Endodermal cell (in vitro differentiated cells): ENCODE measurements around the gene FAF1. TPM values are rescaled to one million over a fixed set of nuclear protein-coding genes. Genes with fewer than 3 reads are reported as not detected.
A peak's percentile ranks its signal among the peaks of the same experiment; 100 is the strongest.

Experiments
- DNase-seq: peaks from one replicate; pipeline ENCODE4 v3.0.0-alpha.2; 2017
- H3K27ac ChIP-seq: 2 replicates; pipeline ENCODE4 v1.5.1; 2013; ENCODE audit warnings: mild to moderate bottlenecking, low read depth, low read length, moderate library complexity
- H3K27me3 ChIP-seq: 2 replicates; pipeline ENCODE4 v1.6.1; 2013; ENCODE audit warnings: mild to moderate bottlenecking, low read length, moderate library complexity; ENCODE audit not compliant: insufficient read depth, control insufficient read depth, poor library complexity, severe bottlenecking
- H3K36me3 ChIP-seq: 2 replicates; pipeline ENCODE4 v1.7.0; 2013; ENCODE audit warnings: mild to moderate bottlenecking, low read length, moderate library complexity; ENCODE audit not compliant: control insufficient read depth, insufficient read depth
- H3K4me1 ChIP-seq: one replicate; pipeline ENCODE4 v1.7.0; 2013; ENCODE audit warnings: low read length; ENCODE audit not compliant: control insufficient read depth, insufficient read depth
- H3K4me3 ChIP-seq: 2 replicates; pipeline ENCODE4 v1.5.1; 2013; ENCODE audit warnings: mild to moderate bottlenecking, low read length, moderate library complexity
- H3K9ac ChIP-seq: 2 replicates; pipeline ENCODE4 v1.6.1; 2013; ENCODE audit warnings: mild to moderate bottlenecking, low read length, moderate library complexity; ENCODE audit not compliant: poor library complexity, severe bottlenecking; ENCODE audit errors: extremely low read depth
- H3K9me3 ChIP-seq: 2 replicates; pipeline ENCODE4 v1.6.1; 2013; ENCODE audit warnings: mild to moderate bottlenecking, low read length, moderate library complexity; ENCODE audit not compliant: control insufficient read depth
- H3K27ac Mint-ChIP-seq: 2 replicates; pipeline ENCODE4 v1.8.0; 2020; ENCODE audit warnings: mixed read lengths
- H3K27me3 Mint-ChIP-seq: 2 replicates; pipeline ENCODE4 v1.8.0; 2021; ENCODE audit warnings: mild to moderate bottlenecking, mixed read lengths; ENCODE audit not compliant: insufficient read depth
- H3K36me3 Mint-ChIP-seq: 2 replicates; pipeline ENCODE4 v1.8.0; 2020; ENCODE audit warnings: low read depth, mixed read lengths
- H3K4me1 Mint-ChIP-seq: 2 replicates; pipeline ENCODE4 v1.8.0; 2020; ENCODE audit warnings: mixed read lengths
- H3K4me3 Mint-ChIP-seq: 2 replicates; pipeline ENCODE4 v1.8.0; 2020; ENCODE audit warnings: mild to moderate bottlenecking, moderate library complexity, mixed read lengths
- H3K9me3 Mint-ChIP-seq: 2 replicates; pipeline ENCODE4 v1.8.0; 2020; ENCODE audit warnings: mild to moderate bottlenecking, mixed read lengths
- CTCF ChIP-seq: fragments of 200-600 bp; sonication (generic); conservative IDR thresholded peaks from 2 replicates; pipeline ENCODE4 v1.5.0; 2021; ENCODE audit warnings: antibody characterized with exemption, mild to moderate bottlenecking
- WGBS, 2 experiments: methylation state at CpG; one replicate each; pipeline versions ENCODE4 v1.1.5 to v1.1.7; 2013; ENCODE audit warnings: missing lambda C conversion rate in 2 of 2, mixed read lengths in 1 of 2; ENCODE audit not compliant: insufficient coverage in 1 of 2, insufficient read length in 1 of 2; 5-methylcytosine and 5-hydroxymethylcytosine counted together
- total RNA-seq, 2 donors: library from RNA; stranded (reverse); fragmentation: NEBNext Ultra II Directional in 1 of 2; extraction: Animal tissue kit (Norgen Biotek cat#: 25700) in 1 of 2; gene quantifications; 2 replicates in 1 of 2; 3 replicates in 1 of 2; pipeline ENCODE4 v1.2.1, GENCODE V29; 2021

FAF1 gene
- total RNA-seq, 2 donors from 2014 or later, result 76.4 to 94.4 TPM

DNA sequence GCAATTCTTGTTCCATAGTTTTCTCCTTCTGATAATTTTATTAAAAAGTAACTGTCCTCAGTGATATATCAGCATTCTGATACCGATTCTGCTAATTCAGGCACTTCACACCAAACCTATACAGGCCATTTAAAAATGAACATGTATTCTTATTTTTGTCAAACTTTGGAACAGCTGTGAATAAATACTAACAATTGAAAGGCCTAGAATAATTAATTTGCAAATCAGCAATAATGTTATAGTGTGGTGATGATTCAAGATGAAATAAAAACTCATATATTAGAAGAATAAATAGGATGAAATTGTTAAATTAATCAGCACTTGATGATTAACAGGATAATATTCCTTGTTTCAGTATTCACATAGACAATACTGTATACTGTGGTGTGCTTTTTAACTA, 19.9 kb upstream of the FAF1 start:
- Mint-ChIP-seq H3K4me3 (no peak overlapping the region), H3K27me3 (peaks cover 90% of the 10 kb centered on the region), H3K4me1 (peaks cover 13% of the 10 kb centered on the region), H3K9me3 (no peaks in the 10 kb centered on the region), H3K27ac (no peak overlapping the region), H3K36me3 (no peaks in the 10 kb centered on the region)
- H3K27ac ChIP-seq, result no peak overlapping the region
- peaks cover 97% of the 10 kb centered on the region for H3K27me3 ChIP-seq
- DNase-seq, result no peak
- no peaks in the 10 kb centered on the region for H3K9me3 ChIP-seq
- TF ChIP-seq CTCF, result no peak
- no peak overlapping the region for H3K4me3 ChIP-seq
- H3K9ac ChIP-seq, result no peak overlapping the region
- H3K36me3 ChIP-seq, result no peaks in the 10 kb centered on the region
- 80 to 88% methylated on average over 1 of the region's 1 CpG for WGBS, 2 experiments
- H3K4me1 ChIP-seq, result no peaks in the 10 kb centered on the region

DNA sequence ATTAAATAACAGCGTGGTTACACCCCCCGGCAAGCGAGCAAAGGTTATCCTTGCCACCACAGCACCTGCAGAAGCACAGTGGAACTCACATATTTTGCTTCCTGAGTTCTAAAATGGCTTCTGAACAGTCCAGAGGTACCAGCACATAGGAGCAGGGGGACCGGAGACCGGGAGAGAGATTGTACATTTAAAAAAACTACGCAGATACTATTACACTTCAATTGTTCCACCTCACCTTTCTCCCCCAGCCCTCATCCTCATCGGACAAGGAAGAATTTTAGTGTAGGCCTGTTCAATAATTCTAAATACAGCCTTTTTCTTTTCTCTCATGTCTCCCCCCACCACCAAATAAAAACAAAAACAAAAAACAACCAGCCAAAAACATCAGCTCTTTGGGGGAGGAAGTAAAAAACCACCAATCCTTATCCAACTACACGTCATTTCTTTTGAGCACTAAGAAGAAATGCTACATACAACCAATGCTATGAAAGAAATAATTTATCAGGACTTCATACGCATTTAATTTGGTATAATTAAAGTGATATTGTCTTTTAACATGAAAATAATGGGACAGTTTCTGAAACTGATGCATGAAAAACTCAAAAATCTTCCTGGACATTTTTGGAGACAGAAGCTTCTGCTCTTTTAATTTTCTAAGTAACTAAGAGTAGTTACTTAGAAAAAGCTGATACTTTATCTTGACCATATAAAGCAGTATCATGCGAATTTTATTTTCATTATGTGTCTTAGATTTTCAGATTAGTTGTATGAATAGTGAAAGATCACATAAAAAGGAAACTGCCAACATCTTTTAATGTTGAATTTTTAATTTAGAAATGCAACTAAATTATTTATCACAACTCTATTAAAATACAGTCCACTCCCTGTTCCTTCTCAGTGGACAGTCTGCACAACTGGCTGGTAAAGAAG, 19.1 kb upstream of the FAF1 start:
- no peak for TF ChIP-seq CTCF
- peaks cover 98% of the 10 kb centered on the region for H3K27me3 ChIP-seq
- peaks cover 13% of the 10 kb centered on the region for H3K4me1 Mint-ChIP-seq

GRCh38 chr1:50978144-50978851, 18.2 kb upstream of the FAF1 start:
- peak; percentile 92 for DNase-seq
- no peaks in the 10 kb centered on the region for H3K9me3 Mint-ChIP-seq
- peaks cover 94% of the 10 kb centered on the region for H3K27me3 Mint-ChIP-seq
- no peaks in the 10 kb centered on the region for H3K36me3 Mint-ChIP-seq
- no peaks in the 10 kb centered on the region for H3K4me1 ChIP-seq
- no peak overlapping the region for H3K9ac ChIP-seq
- peaks cover 98% of the 10 kb centered on the region for H3K27me3 ChIP-seq
- H3K27ac Mint-ChIP-seq, result no peak overlapping the region
- no peak for TF ChIP-seq CTCF
- no peaks in the 10 kb centered on the region for H3K9me3 ChIP-seq
- peaks cover 15% of the 10 kb centered on the region for H3K4me1 Mint-ChIP-seq
- no peak overlapping the region for H3K27ac ChIP-seq
- H3K4me3 Mint-ChIP-seq, result peak overlapping the region; percentile 60
- peak overlapping the region; percentile 79 for H3K4me3 ChIP-seq
- no peaks in the 10 kb centered on the region for H3K36me3 ChIP-seq
- WGBS, 2 experiments, result 1% methylated on average over 42 of the region's 42 CpGs; no CpG with 5 or more reads in 1 of the 2 experiments

More for the DNA sequence above, 19.1 kb upstream of the FAF1 start:
- H3K36me3 ChIP-seq, result no peaks in the 10 kb centered on the region
- no peaks in the 10 kb centered on the region for H3K4me1 ChIP-seq
- Mint-ChIP-seq H3K27ac (no peak overlapping the region), H3K27me3 (peaks cover 93% of the 10 kb centered on the region), H3K9me3 (no peaks in the 10 kb centered on the region), H3K4me3 (peak overlapping the region; percentile 60), H3K36me3 (no peaks in the 10 kb centered on the region)
- H3K27ac ChIP-seq, result no peak overlapping the region
- H3K4me3 ChIP-seq, result peak overlapping the region; percentile 79
- peak; percentile 51 for DNase-seq
- H3K9ac ChIP-seq, result no peak overlapping the region
- WGBS, 2 experiments, result 6 to 15% methylated on average over 3 to 10 of the region's 10 CpGs
- H3K9me3 ChIP-seq, result no peaks in the 10 kb centered on the region
